Spleen (tissue), 11 donors: Measurements from ENCODE around the gene ANXA8L1. TPM values are rescaled to one million over a fixed set of nuclear protein-coding genes. Genes with fewer than 3 reads are reported as not detected.
"Not testable (repeated sequence)": the region's sequence is repeated elsewhere in the genome, so short reads cannot be mapped to it uniquely, and the experiment has no call there.

Experiments used
- DNase-seq: peaks from one replicate; pipeline ENCODE4 v3.0.0-alpha.2; 2020
- H3K27ac ChIP-seq, 8 donors: fragments of 200-600 bp; sonication (generic) in 7 of 8; 1 replicate in 4 of 8; 2 replicates in 4 of 8; pipeline versions ENCODE4 v1.5.0 to v1.8.0; 2016 to 2021; ENCODE audit warnings: inconsistent platforms in 4 of 8, mild to moderate bottlenecking in 4 of 8, moderate library complexity in 1 of 8
- H3K27me3 ChIP-seq, 7 donors: fragments of 200-600 bp; sonication (generic) in 6 of 7; replicated peaks in 1 of 7; 1 replicate in 4 of 7; 2 replicates in 3 of 7; pipeline versions ENCODE4 v1.5.0 to v1.8.0; 2016 to 2021; ENCODE audit warnings: inconsistent platforms in 3 of 7, mild to moderate bottlenecking in 1 of 7
- H3K36me3 ChIP-seq, 6 donors: fragments of 200-600 bp; sonication (generic) in 5 of 6; 1 replicate in 4 of 6; 2 replicates in 2 of 6; pipeline versions ENCODE4 v1.5.0 to v1.8.0; 2016 to 2021; ENCODE audit warnings: inconsistent platforms in 2 of 6
- H3K4me1 ChIP-seq, 6 donors: fragments of 200-600 bp; sonication (generic) in 5 of 6; 1 replicate in 3 of 6; 2 replicates in 3 of 6; pipeline versions ENCODE4 v1.5.0 to v1.8.0; 2016 to 2021; ENCODE audit warnings: inconsistent platforms in 3 of 6
- H3K4me3 ChIP-seq, 8 donors: fragments of 200-600 bp; sonication (generic) in 7 of 8; 1 replicate in 4 of 8; 2 replicates in 4 of 8; pipeline versions ENCODE4 v1.5.0 to v1.8.0; 2016 to 2021; ENCODE audit warnings: inconsistent platforms in 4 of 8, mild to moderate bottlenecking in 4 of 8, moderate library complexity in 2 of 8
- H3K9me3 ChIP-seq, 8 donors: fragments of 200-600 bp; sonication (generic) in 7 of 8; 1 replicate in 4 of 8; 2 replicates in 4 of 8; pipeline versions ENCODE4 v1.5.0 to v1.8.0; 2016 to 2021; ENCODE audit warnings: inconsistent platforms in 4 of 8
- CTCF ChIP-seq, 11 experiments: fragments of 200-600 bp in 7 of 11; fragments of 450-650 bp in 4 of 11; sonication (generic) in 4 of 11; IDR thresholded peaks in 8 of 11; conservative IDR thresholded peaks in 3 of 11; 1 replicate in 7 of 11; 2 replicates in 4 of 11; pipeline versions ENCODE4 v1.4.0 to v1.8.0; 2016 to 2021; ENCODE audit warnings: antibody characterized with exemption in 11 of 11, inconsistent platforms in 4 of 11, mild to moderate bottlenecking in 1 of 11
- POLR2A ChIP-seq, 3 donors: fragments of 450-650 bp; IDR thresholded peaks; one replicate each; pipeline ENCODE4 v1.5.1; 2017; ENCODE audit warnings: antibody characterized with exemption in 3 of 3, mild to moderate bottlenecking in 1 of 3
- POLR2AphosphoS5 ChIP-seq, 3 donors: sonication (generic); formaldehyde crosslinking; IDR thresholded peaks; one replicate each; pipeline ENCODE4 v1.5.1; 2017; ENCODE audit warnings: antibody characterized with exemption in 3 of 3
- WGBS, 5 donors: extraction: QIAGEN DNeasy Blood & Tissue Kit in 3 of 5; methylation state at CpG; one replicate each; pipeline versions ENCODE4 v1.1.5 to v1.1.7; 2013 to 2018; 5-methylcytosine and 5-hydroxymethylcytosine counted together
- intact Hi-C: fragments of 100-400 bp; cut with DNase I; formaldehyde crosslinking; loops from one replicate; pipeline ENCODE4 v1.15.0; 2023; ENCODE audit warnings: low total_unique reads
- polyA plus RNA-seq, 3 donors: library from polyadenylated mRNA; stranded (reverse); fragments of 200-250 nt; gene quantifications; one replicate each; pipeline ENCODE4 v1.2.1, GENCODE V29; 2013
- total RNA-seq, 7 donors: library from RNA; depleted of rRNA in 3 of 7; stranded (reverse); fragments of >200 nt in 3 of 7; fragmentation: NEBNext Ultra II Directional in 4 of 7; extraction: Animal tissue kit (Norgen Biotek cat#: 25700) in 4 of 7; gene quantifications; one replicate each; pipeline versions ENCODE4 v1.1.0 to v1.2.1, GENCODE V29; 2016 to 2021
- donor health status: healthy with polysubstance abuse.
- donor health status: DM: no; HTN: no; CAD: no; lungs with moderate emphysema.
- donor health status: DM: no; HTN: no; CAD: no.
- donor health status: Bipolar disorder and iron deficiency.
- donor health status: healthy.
- donor health status: DM: no; HTN: no; CAD: no.
- donor health status: DM: yes; HTN: yes; CAD: no.

The ANXA8L1 gene
- total and polyA plus RNA-seq, 10 donors: 0.04 to 0.47 (median 0.31) TPM; not detected in 6

GRCh38 chr10:46328853-46329689 is 46.5 kb upstream of the ANXA8L1 start:
- no peaks in the 10 kb centered on the region for H3K36me3 ChIP-seq
- H3K9me3 ChIP-seq: no peaks in the 10 kb centered on the region
- no peaks in the 10 kb centered on the region for H3K4me1 ChIP-seq
- no peak overlapping the region for H3K27ac ChIP-seq
- WGBS, 5 donors: 77 to 86% (median 81%) methylated on average over 8 to 9 of the region's 9 CpGs
- TF ChIP-seq POLR2AphosphoS5 (IDR thresholded peaks at IDR 0.05): no peak
- TF ChIP-seq CTCF (IDR thresholded peaks at IDR 0.05 in 8 of 11, conservative IDR thresholded peaks at IDR 0.05 in 3 of 11): no peak
- TF ChIP-seq POLR2A (IDR thresholded peaks at IDR 0.05): no peak
- DNase-seq: no peak
- no peaks in the 10 kb centered on the region for H3K27me3 ChIP-seq
- intact Hi-C loops: no loop called here
- H3K4me3 ChIP-seq: no peak overlapping the region

GRCh38 chr10:46329690-46330016 is 45.9 kb upstream of the ANXA8L1 start:
- Histone ChIP-seq H3K4me1 (no peaks in the 10 kb centered on the region), H3K27me3 (no peaks in the 10 kb centered on the region), H3K9me3 (no peaks in the 10 kb centered on the region), H3K36me3 (no peaks in the 10 kb centered on the region), H3K27ac (no peak overlapping the region), H3K4me3 (no peak overlapping the region)
- no peak for DNase-seq
- intact Hi-C loops: no loop called here
- WGBS, 5 donors: 76 to 90% (median 88%) methylated on average over 5 to 8 of the region's 8 CpGs
- TF ChIP-seq POLR2A (IDR thresholded peaks at IDR 0.05): no peak
- TF ChIP-seq POLR2AphosphoS5 (IDR thresholded peaks at IDR 0.05): no peak
- no peak for TF ChIP-seq CTCF (IDR thresholded peaks at IDR 0.05 in 8 of 11, conservative IDR thresholded peaks at IDR 0.05 in 3 of 11)

DNA sequence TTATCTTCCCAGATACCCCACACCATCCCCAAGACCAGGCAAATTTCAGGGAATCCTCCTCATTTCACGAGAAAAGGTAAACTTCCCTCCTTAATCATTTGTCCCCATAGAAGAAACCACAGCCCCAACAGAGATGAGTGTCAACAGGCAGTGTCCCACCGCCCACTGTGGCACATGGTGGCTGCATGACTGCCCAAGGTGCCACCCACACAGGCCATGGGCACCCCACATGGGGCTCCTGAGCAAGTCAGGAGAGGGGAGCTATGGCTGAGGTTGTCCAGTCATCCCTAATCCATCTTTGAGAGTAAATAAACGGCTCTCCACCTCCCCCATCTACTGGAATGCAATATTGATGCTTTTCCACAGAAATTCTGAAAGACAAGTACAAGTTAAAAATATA is 44.7 kb upstream of the ANXA8L1 start:
- 65 to 81% (median 68%) methylated on average over 3 of the region's 3 CpGs for WGBS, 5 donors

GRCh38 chr10:46365484-46365883 is 10.1 kb upstream of the ANXA8L1 start:
- H3K27me3 ChIP-seq, intact Hi-C loops, DNase-seq, H3K27ac ChIP-seq, H3K4me1 ChIP-seq, H3K36me3 ChIP-seq, H3K9me3 ChIP-seq, H3K4me3 ChIP-seq: not testable (repeated sequence)
- 60 to 100% (median 81%) methylated on average over 1 to 4 of the region's 4 CpGs for WGBS, 5 donors

More for the DNA sequence above, 44.7 kb upstream of the ANXA8L1 start:
- no peak for DNase-seq
- Histone ChIP-seq H3K27ac (no peak overlapping the region), H3K27me3 (no peaks in the 10 kb centered on the region), H3K36me3 (no peaks in the 10 kb centered on the region), H3K9me3 (no peaks in the 10 kb centered on the region), H3K4me1 (no peaks in the 10 kb centered on the region), H3K4me3 (no peak overlapping the region)
- intact Hi-C loops: no loop called here
- no peak for TF ChIP-seq POLR2A (IDR thresholded peaks at IDR 0.05)
- no peak for TF ChIP-seq POLR2AphosphoS5 (IDR thresholded peaks at IDR 0.05)
- no peak for TF ChIP-seq CTCF (IDR thresholded peaks at IDR 0.05 in 8 of 11, conservative IDR thresholded peaks at IDR 0.05 in 3 of 11)

DNA sequence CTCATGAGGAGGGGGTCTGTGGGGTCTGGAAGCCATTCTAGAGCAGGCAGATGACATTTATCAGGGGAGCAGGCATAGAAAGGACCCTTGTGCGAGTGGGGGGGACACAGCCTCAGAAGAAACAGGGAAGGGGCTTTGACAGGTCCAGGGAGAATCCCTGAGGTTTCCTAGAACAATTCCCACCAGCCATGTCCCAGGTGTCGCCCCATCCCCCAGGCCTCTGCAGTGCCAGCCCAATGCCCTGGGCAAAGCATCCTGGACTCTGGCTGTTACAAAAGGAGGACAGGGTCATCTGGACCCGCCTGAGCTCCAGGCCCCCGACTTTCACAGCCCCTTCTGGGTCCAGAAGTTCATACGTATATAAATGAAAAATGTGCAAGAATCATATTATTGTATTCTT is 8.4 kb upstream of the ANXA8L1 start:
- H3K4me3 ChIP-seq, DNase-seq, H3K9me3 ChIP-seq, H3K27ac ChIP-seq, H3K27me3 ChIP-seq, intact Hi-C loops, H3K36me3 ChIP-seq, H3K4me1 ChIP-seq: not testable (repeated sequence)
- 63 to 83% methylated on average over 2 of the region's 5 CpGs; no CpG with 5 or more reads in 3 of the 5 donors for WGBS, 5 donors

DNA sequence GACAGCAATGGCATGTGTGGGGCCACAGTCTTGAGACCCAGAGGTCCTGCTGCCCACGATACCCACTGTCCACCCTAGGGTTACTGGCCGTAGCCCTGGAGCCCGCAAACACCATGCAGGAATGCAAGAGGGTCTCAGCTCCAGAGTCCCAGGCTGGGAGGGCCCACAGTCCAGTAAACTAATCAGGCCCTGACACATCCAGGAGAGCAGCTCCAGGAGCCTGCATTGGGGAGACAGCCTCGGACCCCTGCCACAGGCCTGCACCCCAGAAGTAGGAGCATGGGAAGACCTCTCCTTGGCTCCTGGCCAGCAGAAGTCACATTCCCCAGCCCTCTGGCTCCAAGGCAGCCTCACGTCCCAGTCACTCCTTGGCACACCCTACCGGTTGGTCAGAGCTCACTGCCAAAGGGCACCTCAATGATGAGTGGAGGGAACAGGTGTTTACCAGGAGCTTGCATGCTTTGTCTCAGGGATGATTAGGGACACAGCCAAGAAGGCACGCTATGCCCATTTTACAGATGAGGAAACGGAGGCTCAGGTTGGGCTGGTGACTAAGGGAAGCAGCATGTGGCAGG is 7.8 kb upstream of the ANXA8L1 start:
- WGBS, 5 donors: 90 to 94% (median 90%) methylated on average over 2 to 6 of the region's 8 CpGs; no CpG with 5 or more reads in 1 of the 5 donors
- H3K27ac ChIP-seq, H3K27me3 ChIP-seq, DNase-seq, H3K9me3 ChIP-seq, intact Hi-C loops, H3K36me3 ChIP-seq, H3K4me1 ChIP-seq, H3K4me3 ChIP-seq: not testable (repeated sequence)

GRCh38 chr10:46368956-46369355 is 6.6 kb upstream of the ANXA8L1 start:
- H3K4me1 ChIP-seq, H3K27me3 ChIP-seq, DNase-seq, H3K36me3 ChIP-seq, H3K4me3 ChIP-seq, intact Hi-C loops, H3K9me3 ChIP-seq, H3K27ac ChIP-seq: not testable (repeated sequence)
- 67 to 93% (median 89%) methylated on average over 1 to 10 of the region's 11 CpGs; no CpG with 5 or more reads in 1 of the 5 donors for WGBS, 5 donors

DNA sequence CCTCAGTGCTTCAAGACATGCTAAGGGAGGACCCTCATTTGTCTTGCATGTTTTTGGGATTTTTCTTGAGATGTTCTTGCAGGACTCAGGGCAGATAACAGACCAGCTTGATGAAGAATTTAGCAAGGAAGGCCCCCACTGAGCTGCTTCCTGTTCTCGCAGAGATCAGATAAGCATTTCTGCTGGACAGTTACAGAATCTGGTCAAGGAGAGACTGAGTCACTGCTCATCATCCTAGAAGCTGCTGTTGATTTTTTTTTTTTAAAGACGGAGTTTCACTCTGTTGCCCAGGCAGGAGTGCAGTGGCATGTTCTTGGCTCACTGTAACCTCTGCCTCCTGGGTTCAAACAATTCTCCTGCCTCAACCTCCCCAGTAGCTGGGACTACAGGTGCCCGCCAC is 1.2 kb upstream of the ANXA8L1 start:
- not testable (repeated sequence) for H3K27ac ChIP-seq
- 55 to 93% (median 75%) methylated on average over 1 to 2 of the region's 3 CpGs for WGBS, 5 donors

More for the DNA sequence above, 1.2 kb upstream of the ANXA8L1 start:
- intact Hi-C loops, DNase-seq, H3K27me3 ChIP-seq, H3K4me1 ChIP-seq, H3K9me3 ChIP-seq, H3K4me3 ChIP-seq, H3K36me3 ChIP-seq: not testable (repeated sequence)
